MCF 10A (cell line): Measurements from ENCODE around the gene NCBP3. TPM values are rescaled to one million over a fixed set of nuclear protein-coding genes. Genes with fewer than 3 reads are reported as not detected.

Source experiments
- BruUV-seq: library from RNA; stranded (reverse); fragments of 400-500 nt; replicated peaks from 2 replicates; lab custom pipeline; 2021; lab: Mats Ljungman, UMichigan
- CTCF ChIA-PET: fragments of 300-600 bp; sonication (Branson Sonifier 250); formaldehyde crosslinking; extraction: SDS; loops from one replicate; lab custom pipeline; 2021; ENCODE audit warnings: antibody characterized with exemption, inconsistent platforms; lab: Yijun Ruan, JAX
- POLR2A ChIA-PET: fragments of 300-600, 350-650 bp; sonication (Branson Sonifier 250); formaldehyde crosslinking; extraction: SDS; loops from one replicate; lab custom pipeline; 2020; ENCODE audit warnings: antibody characterized with exemption, inconsistent platforms; lab: Yijun Ruan, JAX
- DNase-seq: peaks from one replicate; pipeline ENCODE4 v3.0.0-alpha.2; 2018; ENCODE audit not compliant: unreplicated experiment
- H3K27ac Mint-ChIP-seq: one replicate; pipeline ENCODE4 v1.8.0; 2022; ENCODE audit warnings: mild to moderate bottlenecking, low read depth, mixed read lengths; ENCODE audit not compliant: unreplicated experiment
- H3K27me3 Mint-ChIP-seq: one replicate; pipeline ENCODE4 v1.8.0; 2022; ENCODE audit warnings: mixed read lengths; ENCODE audit not compliant: insufficient read depth, unreplicated experiment
- H3K36me3 Mint-ChIP-seq: one replicate; pipeline ENCODE4 v1.8.0; 2022; ENCODE audit warnings: mild to moderate bottlenecking, moderate library complexity, mixed read lengths; ENCODE audit not compliant: insufficient read depth, unreplicated experiment
- H3K4me1 Mint-ChIP-seq: one replicate; pipeline ENCODE4 v1.8.0; 2022; ENCODE audit warnings: mixed read lengths; ENCODE audit not compliant: insufficient read depth, unreplicated experiment
- H3K4me3 Mint-ChIP-seq: one replicate; pipeline ENCODE4 v1.8.0; 2022; ENCODE audit warnings: mild to moderate bottlenecking, moderate library complexity, mixed read lengths; ENCODE audit not compliant: unreplicated experiment
- H3K9me3 Mint-ChIP-seq: one replicate; pipeline ENCODE4 v1.8.0; 2022; ENCODE audit warnings: mixed read lengths; ENCODE audit not compliant: unreplicated experiment
- CTCF ChIP-seq: fragments of 200-600 bp; IDR thresholded peaks from one replicate; pipeline ENCODE4 v1.8.0; 2022; ENCODE audit warnings: antibody characterized with exemption, mild to moderate bottlenecking; ENCODE audit not compliant: unreplicated experiment
- intact Hi-C: fragments of 100-400 bp; cut with micrococcal nuclease; formaldehyde crosslinking; loops from 2 replicates; pipeline ENCODE4 v1.14.1; 2022
- total RNA-seq: library from RNA; stranded (reverse); gene quantifications from 2 replicates; pipeline ENCODE4 v1.2.3, GENCODE V29; 2022

NCBP3 gene
- total RNA-seq, 1 experiment from 2014 or later, result 47.1 TPM

- H3K4me3 Mint-ChIP-seq, result no peak overlapping the region
- no peak for TF ChIP-seq CTCF
- H3K36me3 Mint-ChIP-seq, result peaks cover 7% of the 10 kb centered on the region
- no peak overlapping the region for H3K27ac Mint-ChIP-seq
- CTCF ChIA-PET, result interaction anchor here (0.6 kb wide), 1 partner anchor 753 kb away, joined by 5 read pairs; no protein-coding TSS in a partner anchor
- POLR2A ChIA-PET, result no interaction called here
- H3K4me1 Mint-ChIP-seq, result no peaks in the 10 kb centered on the region
- no TSS peak for BruUV-seq
- H3K9me3 Mint-ChIP-seq, result no peaks in the 10 kb centered on the region
- H3K27me3 Mint-ChIP-seq, result no peaks in the 10 kb centered on the region
- no peak for DNase-seq
- intact Hi-C loops, result no loop called here
Observed at GRCh38 chr17:3799181-3799945, 46.7 kb downstream of the NCBP3 start.

DNA sequence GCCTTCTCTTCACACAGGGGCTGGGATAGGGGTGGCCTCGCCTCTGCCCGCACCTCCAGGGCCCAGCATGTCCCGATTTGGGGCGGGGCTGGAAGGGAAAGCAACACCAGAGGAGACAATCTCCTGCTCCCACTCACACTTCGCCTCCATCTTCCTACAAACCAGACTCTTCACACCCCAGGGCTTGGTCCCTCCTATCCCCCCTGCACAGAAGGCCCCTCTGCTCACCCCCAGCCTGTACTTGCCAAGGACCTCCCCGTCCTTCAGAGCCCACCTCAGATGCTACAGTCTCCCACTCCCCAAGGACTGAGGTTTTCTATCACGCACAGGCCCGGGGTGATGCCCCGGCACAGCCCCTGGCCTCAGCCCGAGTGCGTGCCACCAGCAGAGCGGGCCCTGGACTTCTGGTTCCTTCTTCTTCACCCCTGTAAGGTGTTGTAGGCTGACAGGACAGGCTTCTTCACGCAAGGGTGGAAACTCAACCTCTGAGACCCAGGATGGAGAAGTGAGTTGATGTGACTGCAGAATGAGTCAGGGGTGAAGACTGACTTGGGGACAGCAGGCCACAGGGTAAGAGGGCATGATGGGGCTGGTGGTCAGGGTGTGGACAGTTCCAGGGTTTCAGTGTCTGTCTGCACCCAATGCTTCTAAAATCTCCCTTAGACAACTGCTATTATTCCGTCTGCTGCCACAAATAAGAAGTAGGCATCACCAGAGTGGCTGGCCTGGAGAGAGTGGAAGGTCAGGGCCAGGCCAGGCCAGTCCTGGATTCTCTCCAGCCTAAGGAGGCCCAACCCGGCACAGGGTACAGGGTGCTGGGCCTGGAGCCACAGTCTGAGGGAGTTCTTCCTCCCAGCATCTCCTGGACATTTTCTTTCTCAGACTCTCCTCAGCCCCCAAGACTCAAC, 47.5 kb downstream of the NCBP3 start:
- Mint-ChIP-seq H3K27me3 (no peaks in the 10 kb centered on the region), H3K36me3 (peaks cover 7% of the 10 kb centered on the region), H3K4me1 (no peaks in the 10 kb centered on the region), H3K9me3 (no peaks in the 10 kb centered on the region), H3K27ac (peak overlapping the region; percentile 57), H3K4me3 (no peak overlapping the region)
- TF ChIP-seq CTCF, result no peak
- BruUV-seq, result no TSS peak
- CTCF ChIA-PET, result interaction anchor here (0.6 kb wide), 1 partner anchor 754 kb away, joined by 5 read pairs; no protein-coding TSS in a partner anchor
- intact Hi-C loops, result no loop called here
- POLR2A ChIA-PET, result no interaction called here
- DNase-seq, result no peak

- intact Hi-C loops, result no loop called here
- ChIA-PET POLR2A (no interaction called here), CTCF (interaction anchor here (1.2 kb wide), 1 partner anchor 58 kb away, joined by 3 read pairs; no protein-coding TSS in a partner anchor)
- Mint-ChIP-seq H3K4me1 (peaks cover 1% of the 10 kb centered on the region), H3K27me3 (no peaks in the 10 kb centered on the region), H3K9me3 (no peaks in the 10 kb centered on the region), H3K36me3 (no peaks in the 10 kb centered on the region), H3K27ac (no peak overlapping the region), H3K4me3 (no peak overlapping the region)
- TF ChIP-seq CTCF, result no peak
- no peak for DNase-seq
- BruUV-seq, result no TSS peak
Observed at GRCh38 chr17:3796822-3797170, 49.2 kb downstream of the NCBP3 start.
